Measurements from ENCODE around the gene ATP7B. TPM values are rescaled to one million over a fixed set of nuclear protein-coding genes. Genes with fewer than 3 reads are reported as not detected.

The ATP7B gene
- total RNA-seq, 2 experiments from 2014 or later = 0.85 to 1.2 TPM

GRCh38 chr13:51892657-51893056, 118.6 kb downstream of the ATP7B start:
- Mint-ChIP-seq H3K9me3 (no peaks in the 10 kb centered on the region), H3K4me1 (ENCODE audit: low read depth) (peaks cover 5% of the 10 kb centered on the region), H3K27me3 (no peaks in the 10 kb centered on the region), H3K4me3 (no peak overlapping the region), H3K36me3 (ENCODE audit: low read depth) (no peaks in the 10 kb centered on the region), H3K27ac (no peak overlapping the region)
- intact Hi-C loops (cut with DNase I, micrococcal nuclease) = no loop called here
- Histone ChIP-seq H3K36me3 (ENCODE audit: insufficient read depth, low read length) (no peaks in the 10 kb centered on the region), H3K27me3 (ENCODE audit: control insufficient read depth in 1 of 2, insufficient read depth in 2 of 2, low read length in 2 of 2) (no peaks in the 10 kb centered on the region), H3K4me1 (ENCODE audit: insufficient read depth, low read length) (no peaks in the 10 kb centered on the region), H3K27ac (ENCODE audit: low read depth in 1 of 2, low read length in 2 of 2) (no peak overlapping the region), H3K4me3 (ENCODE audit: low read length) (no peak overlapping the region), H3K9me3 (ENCODE audit: control insufficient read depth in 1 of 2, insufficient read depth in 1 of 2, low read length in 2 of 2) (no peaks in the 10 kb centered on the region)
- ChIA-PET CTCF (no interaction called here), POLR2A (no interaction called here)
- no peak for DNase-seq
- no peak for TF ChIP-seq CTCF (IDR thresholded peaks at IDR 0.05)
- no peak for ATAC-seq (ENCODE audit: poor library complexity)

GRCh38 chr13:51887468-51887867, 123.8 kb downstream of the ATP7B start:
- Mint-ChIP-seq H3K9me3 (peaks cover 2% of the 10 kb centered on the region), H3K4me1 (ENCODE audit: low read depth) (no peaks in the 10 kb centered on the region), H3K27ac (no peak overlapping the region), H3K4me3 (no peak overlapping the region), H3K27me3 (no peaks in the 10 kb centered on the region), H3K36me3 (ENCODE audit: low read depth) (no peaks in the 10 kb centered on the region)
- Histone ChIP-seq H3K9me3 (ENCODE audit: control insufficient read depth in 1 of 2, insufficient read depth in 1 of 2, low read length in 2 of 2) (peaks cover 6 to 9% of the 10 kb centered on the region in 2 experiments), H3K27ac (ENCODE audit: low read depth in 1 of 2, low read length in 2 of 2) (no peak overlapping the region), H3K27me3 (ENCODE audit: control insufficient read depth in 1 of 2, insufficient read depth in 2 of 2, low read length in 2 of 2) (no peaks in the 10 kb centered on the region), H3K36me3 (ENCODE audit: insufficient read depth, low read length) (no peaks in the 10 kb centered on the region), H3K4me1 (ENCODE audit: insufficient read depth, low read length) (no peaks in the 10 kb centered on the region), H3K4me3 (ENCODE audit: low read length) (no peak overlapping the region)
- ChIA-PET CTCF (no interaction called here), POLR2A (no interaction called here)
- intact Hi-C loops (cut with DNase I, micrococcal nuclease) = no loop called here
- no peak for DNase-seq
- TF ChIP-seq CTCF (IDR thresholded peaks at IDR 0.05) = no peak
- no peak for ATAC-seq (ENCODE audit: poor library complexity)

GRCh38 chr13:51885651-51886050, 125.6 kb downstream of the ATP7B start:
- intact Hi-C loops (cut with DNase I, micrococcal nuclease) = no loop called here
- CTCF ChIA-PET = interaction anchor here (1.5 kb wide), 1 partner anchor 10 kb away, joined by 3 read pairs; no protein-coding TSS in a partner anchor
- DNase-seq = no peak
- Mint-ChIP-seq H3K4me3 (no peak overlapping the region), H3K36me3 (ENCODE audit: low read depth) (no peaks in the 10 kb centered on the region), H3K4me1 (ENCODE audit: low read depth) (no peaks in the 10 kb centered on the region), H3K27ac (no peak overlapping the region), H3K9me3 (peaks cover 5% of the 10 kb centered on the region), H3K27me3 (no peaks in the 10 kb centered on the region)
- Histone ChIP-seq H3K9me3 (ENCODE audit: control insufficient read depth in 1 of 2, insufficient read depth in 1 of 2, low read length in 2 of 2) (peaks cover 6 to 13% of the 10 kb centered on the region in 2 experiments), H3K36me3 (ENCODE audit: insufficient read depth, low read length) (no peaks in the 10 kb centered on the region), H3K27ac (ENCODE audit: low read depth in 1 of 2, low read length in 2 of 2) (no peak overlapping the region), H3K27me3 (ENCODE audit: control insufficient read depth in 1 of 2, insufficient read depth in 2 of 2, low read length in 2 of 2) (no peaks in the 10 kb centered on the region), H3K4me1 (ENCODE audit: insufficient read depth, low read length) (no peaks in the 10 kb centered on the region), H3K4me3 (ENCODE audit: low read length) (no peak overlapping the region)
- ATAC-seq (ENCODE audit: poor library complexity) = no peak
- POLR2A ChIA-PET = no interaction called here
- no peak for TF ChIP-seq CTCF (IDR thresholded peaks at IDR 0.05)

Measured in CD4-positive, alpha-beta T cell (primary cell).